ENCODE results near the gene UQCC5. TPM values are rescaled to one million over a fixed set of nuclear protein-coding genes. Genes with fewer than 3 reads are reported as not detected.

UQCC5 gene
- total and polyA plus RNA-seq, 10 donors = 2.7 to 41.5 (median 12.0) TPM

- H3K36me3 ChIP-seq = peaks cover 0 to 100% (median 42%) of the 10 kb centered on the region in 6 donors
These were observed 15.5 kb upstream of the UQCC5 start for GRCh38 chr3:52520716-52521487.

GRCh38 chr3:52521488-52521824 lies 14.9 kb upstream of the UQCC5 start:
- Histone ChIP-seq H3K9me3 (no peaks in the 10 kb centered on the region), H3K27me3 (replicated peaks in 1 of 7) (no peaks in the 10 kb centered on the region), H3K4me1 (peaks cover 10 to 64% (median 28%) of the 10 kb centered on the region in 6 donors), H3K27ac (no peak overlapping the region), H3K4me3 (no peak overlapping the region), H3K36me3 (peaks cover 0 to 100% (median 40%) of the 10 kb centered on the region in 6 donors)
- intact Hi-C loops (cut with DNase I; ENCODE audit: low total_unique reads) = no loop called here
- no peak for TF ChIP-seq POLR2AphosphoS5 (IDR thresholded peaks at IDR 0.05)
- TF ChIP-seq CTCF (IDR thresholded peaks at IDR 0.05 in 8 of 11, conservative IDR thresholded peaks at IDR 0.05 in 3 of 11) = no peak
- TF ChIP-seq POLR2A (IDR thresholded peaks at IDR 0.05) = no peak
- no peak for DNase-seq
- 88 to 100% (median 91%) methylated on average over 6 to 8 of the region's 8 CpGs for WGBS, 5 donors

More at GRCh38 chr3:52520716-52521487, 15.5 kb upstream of the UQCC5 start:
- intact Hi-C loops (cut with DNase I; ENCODE audit: low total_unique reads) = no loop called here
- Histone ChIP-seq H3K9me3 (no peaks in the 10 kb centered on the region), H3K4me3 (no peak overlapping the region), H3K27ac (no peak overlapping the region), H3K4me1 (peaks cover 4 to 58% (median 25%) of the 10 kb centered on the region in 6 donors), H3K27me3 (replicated peaks in 1 of 7) (no peaks in the 10 kb centered on the region)
- TF ChIP-seq CTCF (IDR thresholded peaks at IDR 0.05 in 8 of 11, conservative IDR thresholded peaks at IDR 0.05 in 3 of 11) (no peak), POLR2A (IDR thresholded peaks at IDR 0.05) (no peak), POLR2AphosphoS5 (IDR thresholded peaks at IDR 0.05) (no peak)
- WGBS, 5 donors = 87 to 92% (median 88%) methylated on average over 16 to 20 of the region's 20 CpGs
- no peak for DNase-seq

GRCh38 chr3:52521881-52522650 lies 14.3 kb upstream of the UQCC5 start:
- 89 to 95% (median 94%) methylated on average over 10 to 33 of the region's 33 CpGs for WGBS, 5 donors
- Histone ChIP-seq H3K9me3 (no peaks in the 10 kb centered on the region), H3K27me3 (replicated peaks in 1 of 7) (no peaks in the 10 kb centered on the region), H3K36me3 (peaks cover 0 to 94% (median 37%) of the 10 kb centered on the region in 6 donors), H3K27ac (no peak overlapping the region), H3K4me1 (peaks cover 10 to 70% (median 31%) of the 10 kb centered on the region in 6 donors), H3K4me3 (no peak overlapping the region)
- DNase-seq = peak; percentile 59
- no peak for TF ChIP-seq CTCF (IDR thresholded peaks at IDR 0.05 in 8 of 11, conservative IDR thresholded peaks at IDR 0.05 in 3 of 11)
- peak in 2 of 3 donors; percentile 5 to 10 for TF ChIP-seq POLR2AphosphoS5 (IDR thresholded peaks at IDR 0.05)
- intact Hi-C loops (cut with DNase I; ENCODE audit: low total_unique reads) = no loop called here

All from spleen (tissue), 11 donors.